Measurements from ENCODE around the gene GDF2. TPM values are rescaled to one million over a fixed set of nuclear protein-coding genes. Genes with fewer than 3 reads are reported as not detected.

GDF2 gene
- not detected in 5 replicates for total RNA-seq (2022; extraction: Qiagen RNA extraction)

DNA sequence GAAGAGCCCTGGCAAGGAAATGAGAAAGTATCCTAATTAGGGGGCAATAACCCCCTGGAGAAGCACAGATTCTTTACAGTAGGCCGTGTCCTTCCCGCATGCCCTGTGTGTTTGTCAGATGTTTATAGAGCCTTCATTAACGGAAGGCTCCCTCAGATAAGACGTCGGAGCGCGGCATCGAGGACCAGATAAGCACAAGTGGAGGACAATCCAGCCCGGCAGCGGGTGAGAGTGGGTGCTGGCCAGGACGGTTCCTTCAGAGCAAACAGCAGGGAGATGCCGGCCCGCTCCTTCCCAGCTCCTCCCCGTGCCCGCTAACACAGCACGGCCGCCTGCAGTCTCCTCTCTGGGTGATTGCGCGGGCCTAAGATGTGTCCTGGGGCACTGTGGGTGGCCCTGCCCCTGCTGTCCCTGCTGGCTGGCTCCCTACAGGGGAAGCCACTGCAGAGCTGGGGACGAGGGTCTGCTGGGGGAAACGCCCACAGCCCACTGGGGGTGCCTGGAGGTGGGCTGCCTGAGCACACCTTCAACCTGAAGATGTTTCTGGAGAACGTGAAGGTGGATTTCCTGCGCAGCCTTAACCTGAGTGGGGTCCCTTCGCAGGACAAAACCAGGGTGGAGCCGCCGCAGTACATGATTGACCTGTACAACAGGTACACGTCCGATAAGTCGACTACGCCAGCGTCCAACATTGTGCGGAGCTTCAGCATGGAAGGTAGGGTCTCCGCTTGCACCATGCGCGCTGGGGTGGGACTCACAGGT is at the start of gene GDF2:
TSS of gene GDF2 (plus strand) at position 155 of the 762 bp plus-strand sequence. CDS start at position 370, 215 bp downstream.

DNA sequence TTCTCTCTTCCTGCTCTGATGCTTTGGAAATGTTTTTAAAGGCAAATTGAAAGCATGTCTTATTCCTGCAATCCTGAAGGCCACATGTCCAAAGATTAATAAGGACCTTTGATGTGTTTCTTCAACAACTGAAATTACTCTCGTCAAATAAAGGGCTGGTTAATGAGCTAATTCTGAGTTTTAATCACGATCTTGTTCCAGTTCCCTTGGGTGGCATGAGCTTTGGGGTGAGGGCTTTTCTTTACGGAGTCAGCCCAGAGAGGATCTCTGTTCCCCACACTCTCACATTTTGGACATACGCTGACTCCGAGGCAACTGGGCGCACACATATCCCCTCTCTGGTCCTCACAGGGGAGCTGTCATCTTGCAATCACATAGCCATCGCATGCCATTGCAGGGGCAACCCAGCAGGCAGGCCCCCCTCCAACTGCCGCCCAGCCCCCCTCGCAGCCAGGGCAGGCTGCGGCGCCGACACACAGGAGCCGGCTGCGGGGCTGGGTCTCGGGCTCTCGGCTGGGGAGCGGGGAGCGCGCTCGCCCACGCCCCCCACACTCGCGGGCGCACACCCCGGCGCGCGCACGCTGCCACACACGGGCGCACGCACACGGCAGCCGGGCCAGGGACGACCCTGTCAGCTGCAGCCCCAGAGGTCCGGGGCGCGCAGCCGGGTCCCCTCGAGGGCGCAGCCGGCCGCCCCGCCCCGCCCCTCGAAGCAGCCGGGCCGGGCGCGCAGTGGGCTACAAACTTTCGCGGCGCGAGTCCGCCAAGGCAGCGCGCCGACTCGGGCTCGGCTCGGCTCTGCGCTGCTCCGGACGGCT is 22.4 kb upstream of the GDF2 start, which contains the start of gene GDF10:
TSS of gene GDF10 (plus strand) at position 587 of the 818 bp plus-strand sequence. CDS start 455 bp downstream, outside the sequence.

DNA sequence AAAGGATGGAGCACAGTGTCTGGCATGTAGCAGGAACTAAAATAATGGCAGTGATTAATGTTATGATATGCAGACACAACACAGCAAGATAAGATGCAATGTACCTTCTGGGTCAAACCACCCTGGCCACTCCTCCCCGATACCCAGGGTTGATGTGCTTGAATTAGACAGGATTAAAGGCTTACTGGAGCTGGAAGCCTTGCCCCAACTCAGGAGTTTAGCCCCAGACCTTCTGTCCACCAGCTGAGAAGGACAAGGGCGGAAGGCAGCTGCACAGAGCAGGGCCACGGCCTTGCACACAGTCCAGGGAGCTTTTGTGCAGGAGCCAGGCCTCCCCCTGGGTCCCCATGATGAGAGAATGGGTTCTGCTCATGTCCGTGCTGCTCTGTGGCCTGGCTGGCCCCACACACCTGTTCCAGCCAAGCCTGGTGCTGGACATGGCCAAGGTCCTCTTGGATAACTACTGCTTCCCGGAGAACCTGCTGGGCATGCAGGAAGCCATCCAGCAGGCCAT is 25.9 kb downstream of the GDF2 start, which contains the start of gene RBP3:
TSS of gene RBP3 (plus strand) at position 226 of the 514 bp plus-strand sequence. CDS start at position 348, 122 bp downstream.

Other genes with a start within 250 kb of the GDF2 start
- 0.06 to 0.07 TPM in 2 of 5 replicates, not detected in the others for gene GDF10, start 22.3 kb upstream of the GDF2 start, total RNA-seq (2022; extraction: Qiagen RNA extraction)
- gene RBP3, start 25.9 kb downstream of the GDF2 start, total RNA-seq (2022; extraction: Qiagen RNA extraction) = not detected in 5 replicates
- 11.5 to 14.5 TPM (median 13.2 TPM) in 5 replicates for gene ZNF488, start 61.8 kb downstream of the GDF2 start, total RNA-seq (2022; extraction: Qiagen RNA extraction)
- 29.1 to 41.8 TPM (median 35.9 TPM) in 5 replicates for gene ANXA8, start 161.7 kb downstream of the GDF2 start, total RNA-seq (2022; extraction: Qiagen RNA extraction)
- gene FAM25G, start 169.2 kb downstream of the GDF2 start, total RNA-seq (2022; extraction: Qiagen RNA extraction) = 1.1 to 2.0 TPM (median 1.4 TPM) in 3 of 5 replicates, not detected in the others
- 8.7 to 12.1 TPM (median 10.3 TPM) in 5 replicates for gene AGAP9, start 201.2 kb downstream of the GDF2 start, total RNA-seq (2022; extraction: Qiagen RNA extraction)